Measurements from ENCODE around the gene TENM3.

- no peak for TF ChIP-seq CTCF (IDR thresholded peaks at IDR 0.05)
- TF ChIP-seq POLR2A (IDR thresholded peaks at IDR 0.05), result no peak
Observed at GRCh38 chr4:182583703-182584415, 340.7 kb downstream of the TENM3 start.

Measured in esophagus squamous epithelium (tissue), 4 donors.